K562 (cell line): ENCODE results near the gene GCNT2. TPM values are rescaled to one million over a fixed set of nuclear protein-coding genes. Genes with fewer than 3 reads are reported as not detected.

Source experiments
- FOXJ3 ChIP-seq: sonication (generic); formaldehyde crosslinking; IDR thresholded peaks from 2 replicates; pipeline ENCODE4 v1.4.0; 2020; ENCODE audit warnings: mild to moderate bottlenecking, missing genetic modification reagents
- IRF2 ChIP-seq: sonication (generic); formaldehyde crosslinking; IDR thresholded peaks from 2 replicates; pipeline ENCODE4 v1.8.1; 2022; ENCODE audit warnings: mild to moderate bottlenecking, missing genetic modification reagents
- RBBP5 ChIP-seq: fragments of 200-600 bp; sonication (generic); IDR thresholded peaks from 2 replicates; pipeline ENCODE4 v1.6.1; 2012; ENCODE audit warnings: borderline replicate concordance, mild to moderate bottlenecking, low read length, control low read depth, inconsistent platforms; ENCODE audit not compliant: insufficient read depth, poor library complexity, severe bottlenecking
- TEAD4 ChIP-seq, 2 experiments: sonication (generic) in 1 of 2; formaldehyde crosslinking in 1 of 2; IDR thresholded peaks; 2 replicates each; pipeline versions ENCODE4 v1.6.1 to v1.8.0; 2012 to 2022; ENCODE audit warnings: borderline replicate concordance in 1 of 2, inconsistent platforms in 1 of 2, low read length in 1 of 2, mild to moderate bottlenecking in 1 of 2, missing genetic modification reagents in 1 of 2
- ZNF354B ChIP-seq: fragments of 250-450 bp; sonication (Bioruptor Pico); IDR thresholded peaks from 2 replicates; pipeline ENCODE4 v1.4.0; 2020
- polyA plus RNA-seq, 8 experiments: library from polyadenylated mRNA; depleted of rRNA in 4 of 8; stranded (reverse) in 5 of 8; unstranded in 3 of 8; fragments of >200 nt; fragmentation: Nextera tagmentation in 2 of 8; fragmentation: Illumina TruSeq in 1 of 8; extraction: Ambion mirVana in 2 of 8; extraction: Trizol in 1 of 8; gene quantifications; 2 replicates each; pipeline versions ENCODE4 v1.2.1 to v1.2.3, GENCODE V29; 2011 to 2014; ENCODE audit warnings: inconsistent platforms in 1 of 8, missing spikeins in 1 of 8
- total RNA-seq, 7 experiments: library from RNA; depleted of rRNA in 6 of 7; stranded (reverse); fragments of >200 nt in 6 of 7; fragmentation: Illumina TruSeq in 2 of 7; extraction: Trizol in 2 of 7; gene quantifications; 2 replicates each; pipeline versions ENCODE4 v1.2.1 to v1.2.3, GENCODE V29; 2011 to 2021; ENCODE audit warnings: low replicate concordance in 1 of 7
- TF ChIP-seq, protein P1 (sequence below), 2 experiments: fragments of 450-650 bp in 1 of 2; sonication (generic) in 1 of 2; formaldehyde crosslinking in 1 of 2; IDR thresholded peaks; 2 replicates each; pipeline versions ENCODE4 v1.7.1 to v1.9.0; 2016 to 2022; ENCODE audit warnings: inconsistent platforms in 1 of 2, mild to moderate bottlenecking in 1 of 2, missing genetic modification reagents in 1 of 2

GCNT2 gene
- total and polyA plus RNA-seq, 9 of the 15 experiments (the other 6 are each of a cell fraction or from before 2014, with no cell fraction given), result 0.78 to 2.6 (median 1.6) TPM

DNA sequence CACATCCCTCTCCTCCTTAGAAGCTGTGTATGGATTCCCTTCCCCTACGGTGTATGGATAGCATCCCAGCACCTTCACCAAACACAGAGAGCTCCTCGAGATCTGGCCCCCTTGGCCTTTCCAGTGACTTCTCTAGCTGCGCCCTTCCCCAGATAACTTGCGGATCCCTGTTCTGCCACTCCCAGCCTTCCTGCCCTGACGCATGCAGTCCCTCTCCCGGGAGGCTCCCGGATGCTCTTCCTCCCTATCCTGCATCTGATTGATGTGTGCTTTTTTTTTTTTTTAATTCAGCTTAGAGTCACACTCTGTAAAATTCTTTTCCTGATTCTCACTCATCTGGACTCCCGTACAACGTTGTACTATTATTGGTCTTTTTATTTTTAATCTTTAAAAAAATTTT, 44.8 kb downstream of the GCNT2 start (continued):
- TF ChIP-seq, protein P1, sequence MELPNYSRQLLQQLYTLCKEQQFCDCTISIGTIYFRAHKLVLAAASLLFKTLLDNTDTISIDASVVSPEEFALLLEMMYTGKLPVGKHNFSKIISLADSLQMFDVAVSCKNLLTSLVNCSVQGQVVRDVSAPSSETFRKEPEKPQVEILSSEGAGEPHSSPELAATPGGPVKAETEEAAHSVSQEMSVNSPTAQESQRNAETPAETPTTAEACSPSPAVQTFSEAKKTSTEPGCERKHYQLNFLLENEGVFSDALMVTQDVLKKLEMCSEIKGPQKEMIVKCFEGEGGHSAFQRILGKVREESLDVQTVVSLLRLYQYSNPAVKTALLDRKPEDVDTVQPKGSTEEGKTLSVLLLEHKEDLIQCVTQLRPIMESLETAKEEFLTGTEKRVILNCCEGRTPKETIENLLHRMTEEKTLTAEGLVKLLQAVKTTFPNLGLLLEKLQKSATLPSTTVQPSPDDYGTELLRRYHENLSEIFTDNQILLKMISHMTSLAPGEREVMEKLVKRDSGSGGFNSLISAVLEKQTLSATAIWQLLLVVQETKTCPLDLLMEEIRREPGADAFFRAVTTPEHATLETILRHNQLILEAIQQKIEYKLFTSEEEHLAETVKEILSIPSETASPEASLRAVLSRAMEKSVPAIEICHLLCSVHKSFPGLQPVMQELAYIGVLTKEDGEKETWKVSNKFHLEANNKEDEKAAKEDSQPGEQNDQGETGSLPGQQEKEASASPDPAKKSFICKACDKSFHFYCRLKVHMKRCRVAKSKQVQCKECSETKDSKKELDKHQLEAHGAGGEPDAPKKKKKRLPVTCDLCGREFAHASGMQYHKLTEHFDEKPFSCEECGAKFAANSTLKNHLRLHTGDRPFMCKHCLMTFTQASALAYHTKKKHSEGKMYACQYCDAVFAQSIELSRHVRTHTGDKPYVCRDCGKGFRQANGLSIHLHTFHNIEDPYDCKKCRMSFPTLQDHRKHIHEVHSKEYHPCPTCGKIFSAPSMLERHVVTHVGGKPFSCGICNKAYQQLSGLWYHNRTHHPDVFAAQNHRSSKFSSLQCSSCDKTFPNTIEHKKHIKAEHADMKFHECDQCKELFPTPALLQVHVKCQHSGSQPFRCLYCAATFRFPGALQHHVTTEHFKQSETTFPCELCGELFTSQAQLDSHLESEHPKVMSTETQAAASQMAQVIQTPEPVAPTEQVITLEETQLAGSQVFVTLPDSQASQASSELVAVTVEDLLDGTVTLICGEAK (IDR thresholded peaks at IDR 0.05), result no peak
- TF ChIP-seq, protein P1 (CRISPR knock-in tag; IDR thresholded peaks at IDR 0.05), result no peak
- TF ChIP-seq TEAD4 (IDR thresholded peaks at IDR 0.05; ENCODE audit: low read length) (no peak), TEAD4 (CRISPR knock-in tag; IDR thresholded peaks at IDR 0.05; ENCODE audit: borderline replicate concordance) (no peak), IRF2 (CRISPR knock-in tag) (no peak), RBBP5 (no peak), ZNF354B (CRISPR knock-in tag) (no peak), FOXJ3 (no peak)
